HG03139 (cell line): ENCODE data around the gene CAMK2N2.

Experiments
- ATAC-seq: cut with Tn5 transposase; IDR thresholded peaks from one replicate; pipeline ENCODE4 v1.9.1; 2021; ENCODE audit not compliant: unreplicated experiment

Gene CAMK2N2

GRCh38 chr3:184261270-184261853, at the start of gene CAMK2N2:
Gene CAMK2N2 (minus strand): TSS chr3:184261553. CDS start chr3:184261285, 268 bp downstream.
- ATAC-seq: no peak

- ATAC-seq: no peak
These were observed 47.4 kb upstream of the CAMK2N2 start for GRCh38 chr3:184308744-184309143.

DNA sequence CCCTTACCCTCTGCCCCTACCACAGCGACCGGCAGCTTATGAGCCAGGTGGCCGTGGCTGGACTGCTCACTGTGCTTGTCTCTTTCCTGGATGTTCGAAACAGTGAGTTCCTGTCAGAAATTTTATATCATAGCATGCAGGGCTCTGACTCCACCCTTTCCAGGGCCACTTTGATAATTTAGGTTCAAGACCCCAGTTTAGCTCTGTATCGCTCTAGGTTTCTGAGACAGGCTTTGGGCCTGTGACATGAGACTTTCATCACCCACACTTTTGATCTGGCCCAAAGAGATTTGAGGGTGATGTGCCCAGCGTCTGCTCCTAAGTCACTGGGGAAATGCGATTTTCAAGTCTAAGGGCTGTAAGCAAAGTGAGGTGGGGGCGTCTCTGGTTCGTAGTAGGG, 46.6 kb upstream of the CAMK2N2 start:
- no peak for ATAC-seq

- no peak for ATAC-seq
These were observed 45.1 kb upstream of the CAMK2N2 start for GRCh38 chr3:184306341-184306972.

DNA sequence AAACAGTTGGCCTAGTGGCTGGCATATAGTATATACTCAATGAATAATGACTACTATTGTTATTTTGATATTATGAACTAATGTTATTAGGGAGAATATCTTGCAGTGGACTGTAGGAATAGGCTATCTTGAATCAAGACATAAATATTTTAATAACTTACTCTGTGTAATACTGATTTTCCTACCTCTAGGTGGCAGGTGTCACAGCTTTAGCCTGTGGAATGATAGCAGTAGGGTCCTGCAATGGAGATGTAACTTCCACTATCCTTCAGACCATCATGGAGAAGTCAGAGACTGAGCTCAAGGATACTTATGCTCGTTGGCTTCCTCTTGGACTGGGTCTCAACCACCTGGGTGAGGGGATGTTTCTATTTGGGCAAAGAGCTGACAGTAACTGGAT, 44.2 kb upstream of the CAMK2N2 start:
- ATAC-seq: no peak

DNA sequence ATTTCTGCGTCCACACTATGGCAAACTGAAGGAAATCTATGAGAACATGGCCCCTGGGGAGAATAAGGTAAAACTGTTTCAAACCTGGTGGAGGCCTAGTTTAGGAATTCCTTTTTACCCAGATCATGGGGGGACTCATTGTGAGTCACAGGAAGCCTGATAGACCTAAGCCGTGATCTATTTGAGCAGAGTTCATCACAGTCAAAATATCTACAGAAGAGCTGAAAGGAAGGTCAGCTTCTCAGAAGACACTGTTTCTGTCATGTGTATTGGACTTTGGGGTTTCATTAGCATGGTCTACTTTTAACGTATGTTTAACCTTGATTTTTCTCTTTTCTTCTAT, 39.0 kb upstream of the CAMK2N2 start:
- ATAC-seq: no peak

GRCh38 chr3:184299488-184300377, 38.4 kb upstream of the CAMK2N2 start:
- ATAC-seq: no peak

GRCh38 chr3:184298759-184299487, 37.6 kb upstream of the CAMK2N2 start, which contains the start of gene PSMD2:
Gene PSMD2 (plus strand): TSS chr3:184299241. CDS start chr3:184299267, 26 bp downstream.
- peak; percentile 93 for ATAC-seq

DNA sequence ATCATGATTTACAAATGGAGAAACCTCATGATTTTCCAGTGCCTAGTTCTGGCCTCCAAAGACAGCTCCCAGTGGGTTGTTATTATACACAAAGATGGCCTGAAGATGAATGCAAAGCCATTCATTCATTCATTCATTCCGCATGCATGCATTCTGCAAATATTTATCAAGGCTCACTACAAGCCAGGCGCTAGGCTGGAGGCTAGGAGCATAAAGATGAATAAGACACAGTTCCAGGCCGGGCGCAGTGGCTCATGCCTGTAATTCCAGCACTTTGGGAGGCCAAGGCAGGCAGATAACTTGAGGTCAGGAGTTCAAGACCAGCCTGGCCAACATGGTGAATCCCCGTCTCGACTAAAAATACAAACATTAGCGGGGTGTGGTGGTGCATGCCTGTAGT, 35.3 kb upstream of the CAMK2N2 start:
- ATAC-seq: no peak

- no peak for ATAC-seq
These were observed 34.4 kb upstream of the CAMK2N2 start for GRCh38 chr3:184295771-184296170.

DNA sequence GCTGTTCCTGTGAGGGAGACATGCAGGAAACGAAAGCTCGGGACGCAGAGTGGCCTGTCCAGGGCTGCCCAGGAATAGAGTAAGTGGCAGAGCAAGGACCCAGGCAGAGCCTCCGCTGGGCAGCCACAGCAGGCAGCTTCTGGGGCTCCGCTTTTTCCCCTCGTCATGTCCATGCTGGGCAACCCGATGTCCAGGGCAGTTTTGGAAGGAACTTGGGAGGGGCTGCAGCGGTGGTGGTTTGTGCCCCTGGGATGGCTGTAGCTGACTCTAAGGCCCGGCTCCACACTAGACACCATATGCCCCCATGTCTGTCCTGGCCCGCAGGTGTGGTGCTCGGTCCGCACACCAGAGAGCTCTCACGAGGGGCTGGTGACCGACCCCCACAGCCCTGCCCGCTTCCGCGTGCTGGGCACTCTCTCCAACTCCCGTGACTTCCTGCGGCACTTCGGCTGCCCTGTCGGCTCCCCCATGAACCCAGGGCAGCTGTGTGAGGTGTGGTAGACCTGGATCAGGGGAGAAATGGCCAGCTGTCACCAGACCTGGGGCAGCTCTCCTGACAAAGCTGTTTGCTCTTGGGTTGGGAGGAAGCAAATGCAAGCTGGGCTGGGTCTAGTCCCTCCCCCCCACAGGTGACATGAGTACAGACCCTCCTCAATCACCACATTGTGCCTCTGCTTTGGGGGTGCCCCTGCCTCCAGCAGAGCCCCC, 30.5 kb upstream of the CAMK2N2 start:
- ATAC-seq: no peak

GRCh38 chr3:184291044-184291737, 29.8 kb upstream of the CAMK2N2 start:
- ATAC-seq: no peak

- no peak for ATAC-seq
These were observed 29.0 kb upstream of the CAMK2N2 start for GRCh38 chr3:184290331-184290730.

- no peak for ATAC-seq
These were observed 28.1 kb upstream of the CAMK2N2 start for GRCh38 chr3:184289426-184289938.

DNA sequence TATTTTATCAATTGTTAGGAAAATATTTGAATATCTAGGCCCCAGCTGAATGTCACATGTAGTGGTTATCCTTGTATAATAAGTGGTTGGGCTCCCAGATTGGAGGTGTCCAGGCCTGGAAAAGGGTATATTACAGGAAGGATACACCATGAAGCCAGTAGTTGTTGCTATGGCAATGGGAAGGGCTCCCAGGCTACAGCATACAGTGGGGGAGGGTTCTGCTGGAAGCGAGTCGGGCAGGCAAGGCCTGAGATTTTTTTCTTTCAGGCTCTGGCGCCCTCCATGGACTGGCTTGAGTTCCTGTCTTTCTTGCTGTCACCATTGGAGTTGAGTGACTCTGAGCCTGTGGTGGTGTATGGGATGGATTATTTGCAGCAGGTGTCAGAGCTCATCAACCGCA, 23.3 kb upstream of the CAMK2N2 start:
- no peak for ATAC-seq

DNA sequence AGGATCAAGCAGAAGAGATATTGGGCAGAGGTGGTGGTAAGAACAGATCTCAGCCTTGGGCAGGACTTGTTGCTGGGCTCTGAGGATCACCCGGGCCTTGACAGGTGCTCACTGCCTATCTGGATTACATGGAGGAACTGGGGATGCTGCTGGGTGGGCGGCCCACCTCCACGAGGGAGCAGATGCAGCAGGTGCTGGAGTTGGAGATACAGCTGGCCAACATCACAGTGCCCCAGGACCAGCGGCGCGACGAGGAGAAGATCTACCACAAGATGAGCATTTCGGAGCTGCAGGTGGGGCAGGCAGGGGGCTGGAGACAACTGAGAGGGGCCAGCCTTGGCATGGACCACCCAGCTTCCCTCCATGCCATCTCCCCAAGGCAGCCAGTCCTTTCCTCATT, 22.3 kb upstream of the CAMK2N2 start:
- no peak for ATAC-seq

GRCh38 chr3:184282941-184283340, 21.6 kb upstream of the CAMK2N2 start:
- no peak for ATAC-seq

DNA sequence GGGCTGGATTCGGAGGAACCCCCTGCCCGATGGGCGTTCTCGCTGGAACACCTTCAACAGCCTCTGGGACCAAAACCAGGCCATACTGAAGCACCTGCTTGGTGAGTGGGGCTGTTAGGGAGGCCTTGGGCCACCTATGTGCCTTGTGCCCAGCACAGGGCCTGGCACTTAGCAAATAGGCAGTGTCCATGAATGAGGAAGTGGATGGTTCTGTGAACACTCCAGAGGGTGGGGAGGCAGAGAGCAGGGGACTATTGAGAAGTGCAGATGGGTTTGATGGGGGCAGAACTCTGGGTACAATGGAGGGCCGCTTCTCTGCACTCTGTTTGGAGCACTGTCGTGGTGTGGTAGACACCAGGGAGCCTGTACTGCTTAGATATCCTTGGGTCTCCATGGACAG, 16.0 kb upstream of the CAMK2N2 start:
- no peak for ATAC-seq

- no peak for ATAC-seq
These were observed 14.9 kb upstream of the CAMK2N2 start, which contains the start of gene ECE2 for GRCh38 chr3:184275961-184276910. Gene ECE2 (plus strand): TSS chr3:184276022. CDS start chr3:184276154, 132 bp downstream.
